ENCODE results near the gene MAPK8IP2.

The MAPK8IP2 gene

DNA sequence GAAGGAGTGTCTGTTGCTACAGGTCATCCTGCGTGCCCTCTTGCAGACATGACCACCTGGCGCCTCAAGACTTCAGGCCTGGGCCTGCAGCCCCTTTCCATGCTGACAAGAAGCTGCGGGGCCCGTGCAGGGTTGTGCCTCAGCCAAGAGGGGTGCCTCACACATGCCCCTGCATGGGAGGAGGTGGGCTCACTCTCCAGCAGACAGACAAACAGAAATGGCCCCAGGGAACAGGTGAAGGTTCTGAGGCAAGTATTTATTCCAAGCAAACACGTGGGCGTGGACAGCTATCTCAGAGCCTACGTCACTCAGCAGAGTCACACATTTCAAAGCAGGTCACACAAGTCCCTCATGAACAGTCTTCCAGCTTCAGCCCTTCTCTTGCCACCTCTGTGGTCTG is 32.0 kb upstream of the MAPK8IP2 start:
- peaks cover 6% of the 10 kb centered on the region for H3K27me3 ChIP-seq (ENCODE audit: control insufficient read depth, insufficient read depth, low read length)
- H3K9me3 ChIP-seq (replicated peaks; ENCODE audit: low read length): no peaks in the 10 kb centered on the region
- H3K36me3 ChIP-seq (ENCODE audit: insufficient read depth, low read length): no peaks in the 10 kb centered on the region
- H3K4me1 ChIP-seq (ENCODE audit: control insufficient read depth, insufficient read depth, low read length): peaks cover 3% of the 10 kb centered on the region
- H3K4me2 ChIP-seq (ENCODE audit: low read length): no peak overlapping the region
- no peak overlapping the region for H3K4me3 ChIP-seq (ENCODE audit: low read length)
- no peak overlapping the region for H3K9ac ChIP-seq (ENCODE audit: low read depth, low read length)

- no peak overlapping the region for H3K9ac ChIP-seq (ENCODE audit: low read depth, low read length)
- H3K36me3 ChIP-seq (ENCODE audit: insufficient read depth, low read length): no peaks in the 10 kb centered on the region
- H3K4me3 ChIP-seq (ENCODE audit: low read length): no peak overlapping the region
- no peak overlapping the region for H3K4me2 ChIP-seq (ENCODE audit: low read length)
- H3K4me1 ChIP-seq (ENCODE audit: control insufficient read depth, insufficient read depth, low read length): no peaks in the 10 kb centered on the region
- H3K9me3 ChIP-seq (replicated peaks; ENCODE audit: low read length): no peaks in the 10 kb centered on the region
- peaks cover 6% of the 10 kb centered on the region for H3K27me3 ChIP-seq (ENCODE audit: control insufficient read depth, insufficient read depth, low read length)
Measured at GRCh38 chr22:50569041-50569459, 31.5 kb upstream of the MAPK8IP2 start.

DNA sequence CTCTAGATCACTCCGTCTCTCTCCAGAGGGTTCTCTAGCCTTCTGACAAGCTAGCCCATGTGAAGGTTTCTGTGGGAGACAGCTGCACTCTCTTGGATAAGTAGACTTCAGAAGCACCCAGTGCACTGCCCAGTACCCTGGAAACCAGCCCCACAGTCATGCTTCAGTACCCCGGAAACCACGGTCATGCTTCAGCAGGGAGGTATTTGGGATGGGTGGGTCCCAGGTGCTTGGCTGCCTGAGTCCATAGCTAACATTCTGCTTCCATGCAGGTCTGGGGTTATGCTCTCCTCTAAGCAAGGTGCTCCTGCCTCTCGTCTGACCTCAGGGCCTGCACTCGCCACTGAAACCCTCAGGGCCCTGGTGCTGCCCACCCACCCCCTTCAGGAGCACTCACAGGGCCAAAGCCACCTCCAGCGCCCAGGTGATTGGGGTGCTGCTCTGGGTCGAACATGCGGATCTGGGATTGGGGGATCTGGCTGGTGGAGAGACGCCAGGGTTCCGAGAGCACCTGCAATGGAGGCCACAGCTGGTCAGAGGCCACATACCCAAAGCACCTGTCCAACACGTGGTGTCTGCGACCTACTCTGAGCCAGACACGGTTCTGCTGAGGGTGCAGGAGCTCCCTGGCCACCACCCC is 30.6 kb upstream of the MAPK8IP2 start:
- no peaks in the 10 kb centered on the region for H3K36me3 ChIP-seq (ENCODE audit: insufficient read depth, low read length)
- H3K4me3 ChIP-seq (ENCODE audit: low read length): no peak overlapping the region
- H3K9me3 ChIP-seq (replicated peaks; ENCODE audit: low read length): no peaks in the 10 kb centered on the region
- no peaks in the 10 kb centered on the region for H3K27me3 ChIP-seq (ENCODE audit: control insufficient read depth, insufficient read depth, low read length)
- H3K9ac ChIP-seq (ENCODE audit: low read depth, low read length): no peak overlapping the region
- H3K4me2 ChIP-seq (ENCODE audit: low read length): no peak overlapping the region
- H3K4me1 ChIP-seq (ENCODE audit: control insufficient read depth, insufficient read depth, low read length): no peaks in the 10 kb centered on the region

DNA sequence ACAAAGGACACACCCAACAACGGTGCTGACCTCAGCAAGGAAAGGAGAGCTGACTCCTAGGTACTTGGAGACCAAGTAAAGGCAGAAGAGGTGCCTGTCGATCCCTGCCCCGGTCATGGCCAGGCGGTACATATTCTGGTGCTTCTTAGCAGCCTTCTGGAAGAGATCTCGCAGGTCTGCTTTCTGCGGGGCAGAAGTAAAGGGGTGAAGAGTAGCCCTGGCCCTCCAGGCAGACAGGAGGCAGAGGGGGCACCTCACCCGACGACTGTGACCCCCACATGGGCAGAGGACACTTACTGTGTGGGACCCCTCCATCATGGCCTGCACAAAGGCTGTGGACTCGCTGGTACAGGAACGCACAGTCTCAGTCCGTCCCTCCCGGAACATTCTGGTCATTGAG is 29.7 kb upstream of the MAPK8IP2 start:
- Histone ChIP-seq H3K27me3 (ENCODE audit: control insufficient read depth, insufficient read depth, low read length) (no peaks in the 10 kb centered on the region), H3K9ac (ENCODE audit: low read depth, low read length) (no peak overlapping the region), H3K4me3 (ENCODE audit: low read length) (no peak overlapping the region), H3K9me3 (replicated peaks; ENCODE audit: low read length) (no peaks in the 10 kb centered on the region), H3K4me1 (ENCODE audit: control insufficient read depth, insufficient read depth, low read length) (no peaks in the 10 kb centered on the region), H3K4me2 (ENCODE audit: low read length) (no peak overlapping the region), H3K36me3 (ENCODE audit: insufficient read depth, low read length) (no peaks in the 10 kb centered on the region)

- Histone ChIP-seq H3K4me3 (ENCODE audit: low read length) (no peak overlapping the region), H3K36me3 (ENCODE audit: insufficient read depth, low read length) (no peaks in the 10 kb centered on the region), H3K4me1 (ENCODE audit: control insufficient read depth, insufficient read depth, low read length) (no peaks in the 10 kb centered on the region), H3K27me3 (ENCODE audit: control insufficient read depth, insufficient read depth, low read length) (no peaks in the 10 kb centered on the region), H3K4me2 (ENCODE audit: low read length) (no peak overlapping the region), H3K9ac (ENCODE audit: low read depth, low read length) (no peak overlapping the region), H3K9me3 (replicated peaks; ENCODE audit: low read length) (no peaks in the 10 kb centered on the region)
Measured at GRCh38 chr22:50571264-50572175, 29.1 kb upstream of the MAPK8IP2 start.

DNA sequence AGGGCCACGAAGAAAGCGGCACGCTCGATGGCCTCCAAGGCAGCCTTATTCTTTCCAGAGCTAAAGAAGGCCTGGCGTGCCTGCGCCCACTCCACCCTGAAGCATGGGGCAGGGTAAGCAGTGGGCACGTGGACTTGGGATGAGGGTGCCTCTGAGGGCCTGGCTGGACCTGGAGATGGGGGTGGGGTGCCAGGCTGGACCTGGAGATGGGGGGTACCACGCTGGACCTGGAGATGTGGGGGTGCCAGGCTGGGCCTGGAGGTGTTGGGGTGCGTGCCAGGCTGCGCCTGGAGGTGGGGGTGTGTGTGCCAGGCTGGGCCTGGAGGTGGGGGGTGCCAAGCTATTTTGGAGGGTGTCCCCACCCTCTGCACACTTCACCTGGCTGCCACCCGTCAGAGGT is 27.6 kb upstream of the MAPK8IP2 start:
- H3K4me1 ChIP-seq (ENCODE audit: control insufficient read depth, insufficient read depth, low read length): no peaks in the 10 kb centered on the region
- H3K4me3 ChIP-seq (ENCODE audit: low read length): no peak overlapping the region
- H3K9me3 ChIP-seq (replicated peaks; ENCODE audit: low read length): no peaks in the 10 kb centered on the region
- no peaks in the 10 kb centered on the region for H3K27me3 ChIP-seq (ENCODE audit: control insufficient read depth, insufficient read depth, low read length)
- no peak overlapping the region for H3K9ac ChIP-seq (ENCODE audit: low read depth, low read length)
- no peak overlapping the region for H3K4me2 ChIP-seq (ENCODE audit: low read length)
- no peaks in the 10 kb centered on the region for H3K36me3 ChIP-seq (ENCODE audit: insufficient read depth, low read length)

- Histone ChIP-seq H3K27me3 (ENCODE audit: control insufficient read depth, insufficient read depth, low read length) (no peaks in the 10 kb centered on the region), H3K9me3 (replicated peaks; ENCODE audit: low read length) (no peaks in the 10 kb centered on the region), H3K36me3 (ENCODE audit: insufficient read depth, low read length) (no peaks in the 10 kb centered on the region), H3K4me2 (ENCODE audit: low read length) (no peak overlapping the region), H3K4me3 (ENCODE audit: low read length) (no peak overlapping the region), H3K4me1 (ENCODE audit: control insufficient read depth, insufficient read depth, low read length) (peaks cover 8% of the 10 kb centered on the region), H3K9ac (ENCODE audit: low read depth, low read length) (no peak overlapping the region)
Measured at GRCh38 chr22:50573491-50574382, 26.9 kb upstream of the MAPK8IP2 start.

- H3K27me3 ChIP-seq (ENCODE audit: control insufficient read depth, insufficient read depth, low read length): no peaks in the 10 kb centered on the region
- H3K4me1 ChIP-seq (ENCODE audit: control insufficient read depth, insufficient read depth, low read length): peaks cover 14% of the 10 kb centered on the region
- H3K4me3 ChIP-seq (ENCODE audit: low read length): no peak overlapping the region
- no peaks in the 10 kb centered on the region for H3K36me3 ChIP-seq (ENCODE audit: insufficient read depth, low read length)
- H3K4me2 ChIP-seq (ENCODE audit: low read length): no peak overlapping the region
- H3K9me3 ChIP-seq (replicated peaks; ENCODE audit: low read length): no peaks in the 10 kb centered on the region
- no peak overlapping the region for H3K9ac ChIP-seq (ENCODE audit: low read depth, low read length)
Measured at GRCh38 chr22:50574383-50574755, 26.2 kb upstream of the MAPK8IP2 start.

GRCh38 chr22:50575426-50575941 is 25.1 kb upstream of the MAPK8IP2 start:
- Histone ChIP-seq H3K4me3 (ENCODE audit: low read length) (no peak overlapping the region), H3K4me1 (ENCODE audit: control insufficient read depth, insufficient read depth, low read length) (peaks cover 15% of the 10 kb centered on the region), H3K36me3 (ENCODE audit: insufficient read depth, low read length) (peaks cover 4% of the 10 kb centered on the region), H3K27me3 (ENCODE audit: control insufficient read depth, insufficient read depth, low read length) (no peaks in the 10 kb centered on the region), H3K9ac (ENCODE audit: low read depth, low read length) (no peak overlapping the region), H3K9me3 (replicated peaks; ENCODE audit: low read length) (no peaks in the 10 kb centered on the region), H3K4me2 (ENCODE audit: low read length) (no peak overlapping the region)

DNA sequence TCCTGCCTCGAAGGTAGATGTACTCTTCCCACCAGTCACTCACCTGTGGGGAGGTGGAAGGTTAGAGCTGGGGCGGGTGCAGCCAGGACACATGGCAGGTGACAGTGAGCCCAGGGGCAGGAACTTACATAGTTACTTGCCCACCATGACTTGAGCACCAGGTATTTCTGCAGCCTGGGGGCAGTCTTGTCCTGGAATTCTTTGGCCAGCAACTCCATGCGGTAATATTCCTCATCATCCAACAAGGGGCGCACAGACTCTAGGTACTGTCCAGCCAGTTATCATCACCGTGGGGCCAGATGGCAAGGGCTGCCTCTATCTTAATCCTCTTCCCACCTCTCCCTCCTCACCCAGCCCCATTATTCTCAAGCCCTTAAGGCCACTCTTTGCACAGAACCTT is 24.5 kb upstream of the MAPK8IP2 start:
- no peaks in the 10 kb centered on the region for H3K27me3 ChIP-seq (ENCODE audit: control insufficient read depth, insufficient read depth, low read length)
- H3K9me3 ChIP-seq (replicated peaks; ENCODE audit: low read length): no peaks in the 10 kb centered on the region
- no peak overlapping the region for H3K4me3 ChIP-seq (ENCODE audit: low read length)
- H3K4me2 ChIP-seq (ENCODE audit: low read length): no peak overlapping the region
- no peak overlapping the region for H3K9ac ChIP-seq (ENCODE audit: low read depth, low read length)
- peaks cover 5% of the 10 kb centered on the region for H3K36me3 ChIP-seq (ENCODE audit: insufficient read depth, low read length)
- peaks cover 15% of the 10 kb centered on the region for H3K4me1 ChIP-seq (ENCODE audit: control insufficient read depth, insufficient read depth, low read length)
